Left lung (tissue), 10 donors: ENCODE data around the gene CEMIP2. TPM values are rescaled to one million over a fixed set of nuclear protein-coding genes. Genes with fewer than 3 reads are reported as not detected.

Source experiments
- ATAC-seq: fragments of 200-7000 bp; cut with Tn5 transposase; one replicate; pipeline ENCODE4 v1.9.1; 2020; ENCODE audit warnings: moderate library complexity
- DNase-seq, 4 donors: peaks; one replicate each; pipeline ENCODE4 v3.0.0-alpha.2; 2013 to 2020
- H3K27ac ChIP-seq, 2 donors: fragments of 200-600 bp; sonication (generic) in 1 of 2; one replicate each; pipeline versions ENCODE4 v1.5.0 to v1.8.0; 2020 to 2021
- H3K27me3 ChIP-seq, 2 donors: fragments of 200-600 bp; sonication (generic) in 1 of 2; one replicate each; pipeline versions ENCODE4 v1.5.0 to v1.8.0; 2020 to 2021
- H3K36me3 ChIP-seq, 2 donors: fragments of 200-600 bp; sonication (generic) in 1 of 2; one replicate each; pipeline versions ENCODE4 v1.5.0 to v1.8.0; 2020 to 2021
- H3K4me1 ChIP-seq, 2 donors: fragments of 200-600 bp; one replicate each; pipeline ENCODE4 v1.8.0; 2021
- H3K4me3 ChIP-seq, 2 donors: fragments of 200-600 bp; sonication (generic) in 1 of 2; one replicate each; pipeline versions ENCODE4 v1.5.0 to v1.8.0; 2020 to 2021; ENCODE audit warnings: mild to moderate bottlenecking in 1 of 2
- H3K9me3 ChIP-seq, 2 donors: fragments of 200-600 bp; sonication (generic) in 1 of 2; one replicate each; pipeline versions ENCODE4 v1.5.0 to v1.8.0; 2020 to 2021
- intact Hi-C, 2 donors: fragments of 100-400 bp; cut with DNase I; formaldehyde crosslinking; loops; one replicate each; pipeline versions ENCODE4 v1.11.2 to v1.14.2; 2022
- polyA plus RNA-seq, 6 donors: library from polyadenylated mRNA; unstranded; fragments of 120-200 nt; gene quantifications; one replicate each; pipeline ENCODE4 v1.2.1, GENCODE V29; 2013; ENCODE audit not compliant: insufficient read length in 6 of 6
- total RNA-seq, 2 donors: library from RNA; stranded (reverse); fragmentation: NEBNext Ultra II Directional; extraction: Animal tissue kit (Norgen Biotek cat#: 25700); gene quantifications; one replicate each; pipeline ENCODE4 v1.2.1, GENCODE V29; 2021
- TF ChIP-seq, protein P1 (sequence below), 2 donors: fragments of 200-600 bp; sonication (generic) in 1 of 2; IDR thresholded peaks; one replicate each; pipeline versions ENCODE4 v1.5.0 to v1.8.0; 2021; ENCODE audit warnings: antibody characterized with exemption in 2 of 2
- donor health status: DM: no; HTN: yes; CAD: no.
- donor health status: DM: no; HTN: no; CAD: no.

CEMIP2 gene
- total and polyA plus RNA-seq, 8 donors: 48.0 to 111 (median 54.4) TPM

DNA sequence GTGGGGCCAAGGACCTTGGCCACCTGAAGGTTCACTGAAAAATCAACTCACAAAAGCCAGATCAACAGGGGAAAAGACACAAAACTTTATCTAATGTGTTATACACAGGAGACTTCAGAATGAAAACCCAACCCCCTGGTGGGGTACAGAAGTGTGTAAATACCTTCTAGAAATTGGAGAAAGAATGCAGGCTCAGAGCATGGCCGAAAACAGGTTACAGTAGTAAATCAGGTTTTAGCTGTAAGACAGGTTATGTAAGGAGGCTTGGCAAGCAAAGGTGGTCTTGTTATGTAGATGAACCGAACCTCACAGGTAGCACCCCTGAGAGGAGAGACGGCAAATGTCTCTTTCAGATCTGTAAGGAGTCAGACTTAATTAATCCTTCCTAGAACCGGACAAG lies 10.0 kb downstream of the CEMIP2 start:
- intact Hi-C loops: no loop called here
- H3K4me1 ChIP-seq: peaks cover 35 to 70% of the 10 kb centered on the region in 2 donors
- H3K27me3 ChIP-seq: no peaks in the 10 kb centered on the region
- TF ChIP-seq, protein P1, sequence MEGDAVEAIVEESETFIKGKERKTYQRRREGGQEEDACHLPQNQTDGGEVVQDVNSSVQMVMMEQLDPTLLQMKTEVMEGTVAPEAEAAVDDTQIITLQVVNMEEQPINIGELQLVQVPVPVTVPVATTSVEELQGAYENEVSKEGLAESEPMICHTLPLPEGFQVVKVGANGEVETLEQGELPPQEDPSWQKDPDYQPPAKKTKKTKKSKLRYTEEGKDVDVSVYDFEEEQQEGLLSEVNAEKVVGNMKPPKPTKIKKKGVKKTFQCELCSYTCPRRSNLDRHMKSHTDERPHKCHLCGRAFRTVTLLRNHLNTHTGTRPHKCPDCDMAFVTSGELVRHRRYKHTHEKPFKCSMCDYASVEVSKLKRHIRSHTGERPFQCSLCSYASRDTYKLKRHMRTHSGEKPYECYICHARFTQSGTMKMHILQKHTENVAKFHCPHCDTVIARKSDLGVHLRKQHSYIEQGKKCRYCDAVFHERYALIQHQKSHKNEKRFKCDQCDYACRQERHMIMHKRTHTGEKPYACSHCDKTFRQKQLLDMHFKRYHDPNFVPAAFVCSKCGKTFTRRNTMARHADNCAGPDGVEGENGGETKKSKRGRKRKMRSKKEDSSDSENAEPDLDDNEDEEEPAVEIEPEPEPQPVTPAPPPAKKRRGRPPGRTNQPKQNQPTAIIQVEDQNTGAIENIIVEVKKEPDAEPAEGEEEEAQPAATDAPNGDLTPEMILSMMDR (IDR thresholded peaks at IDR 0.05): no peak
- peak; percentile 7 for ATAC-seq
- no peak overlapping the region for H3K4me3 ChIP-seq
- peak overlapping the region in 1 of 2 donors; percentile 69 for H3K27ac ChIP-seq
- no peaks in the 10 kb centered on the region for H3K36me3 ChIP-seq
- peak in 1 of 4 donors; percentile 73 for DNase-seq
- no peaks in the 10 kb centered on the region for H3K9me3 ChIP-seq

DNA sequence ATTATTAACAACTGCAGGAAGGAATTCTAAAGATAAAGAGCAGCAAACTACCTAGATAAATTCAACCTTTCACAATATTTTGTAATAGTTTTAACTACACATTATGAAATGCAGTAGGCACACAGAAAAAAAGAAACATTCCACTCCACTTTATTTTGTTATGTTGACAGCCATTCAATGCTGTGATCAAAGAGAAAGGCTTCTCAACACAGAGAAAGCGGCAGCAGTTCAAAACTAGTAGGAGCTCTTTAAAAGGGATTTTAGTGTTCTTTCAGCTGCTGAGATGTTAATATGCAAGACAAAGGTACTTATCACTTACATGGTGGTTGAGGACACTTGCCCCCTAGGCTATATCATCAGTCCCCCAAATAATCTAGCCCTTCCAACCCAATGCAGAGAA lies 11.6 kb downstream of the CEMIP2 start:
- Histone ChIP-seq H3K36me3 (no peaks in the 10 kb centered on the region), H3K4me1 (peaks cover 28 to 67% of the 10 kb centered on the region in 2 donors), H3K27me3 (no peaks in the 10 kb centered on the region), H3K27ac (no peak overlapping the region), H3K9me3 (no peaks in the 10 kb centered on the region), H3K4me3 (no peak overlapping the region)
- TF ChIP-seq, protein P1 (IDR thresholded peaks at IDR 0.05): no peak
- intact Hi-C loops: no loop called here
- ATAC-seq (peak; percentile 28), DNase-seq (no peak)

DNA sequence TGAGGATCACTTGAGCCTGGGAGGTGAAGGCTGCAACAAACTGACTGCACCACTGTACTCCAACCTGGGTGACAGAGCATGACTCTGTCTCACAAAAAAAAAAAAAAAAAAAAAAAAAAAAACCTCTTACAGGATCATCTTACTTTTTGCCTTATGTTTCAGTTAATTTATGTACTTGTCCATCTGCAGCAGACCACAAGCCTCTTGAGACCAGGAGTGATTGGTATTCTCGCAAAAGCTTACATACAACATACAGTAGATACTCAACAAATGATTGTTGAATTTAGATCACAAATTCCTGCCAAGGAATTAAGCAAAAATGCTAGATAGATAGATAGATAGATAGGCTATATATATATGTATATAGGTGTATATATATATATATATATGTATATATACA lies 12.4 kb downstream of the CEMIP2 start:
- Histone ChIP-seq H3K9me3 (no peaks in the 10 kb centered on the region), H3K27me3 (no peaks in the 10 kb centered on the region), H3K4me1 (peaks cover 22 to 64% of the 10 kb centered on the region in 2 donors), H3K36me3 (no peaks in the 10 kb centered on the region), H3K27ac (no peak overlapping the region), H3K4me3 (no peak overlapping the region)
- TF ChIP-seq, protein P1 (IDR thresholded peaks at IDR 0.05): no peak
- ATAC-seq: no peak
- intact Hi-C loops: no loop called here
- no peak for DNase-seq

DNA sequence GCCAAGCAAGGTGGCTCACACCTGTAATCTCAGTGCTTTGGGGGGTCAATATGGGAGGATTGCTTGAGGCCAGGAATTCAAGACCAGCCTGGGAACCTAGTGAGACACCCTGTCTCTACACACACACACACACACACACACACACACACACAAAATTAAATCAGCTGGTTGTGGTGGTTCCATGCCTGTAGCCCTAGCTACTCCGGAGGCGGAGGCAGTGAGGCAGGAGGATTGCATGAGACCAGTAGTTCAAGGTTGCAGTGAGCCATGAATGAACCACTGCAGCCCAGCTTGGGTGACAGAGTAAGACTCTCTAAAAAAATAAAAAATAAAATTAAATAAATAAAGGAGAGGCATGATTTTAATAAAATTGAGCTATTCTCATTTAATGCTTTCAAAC lies 13.1 kb downstream of the CEMIP2 start:
- ATAC-seq: no peak
- intact Hi-C loops: no loop called here
- Histone ChIP-seq H3K27ac (no peak overlapping the region), H3K9me3 (no peaks in the 10 kb centered on the region), H3K4me1 (peaks cover 22 to 59% of the 10 kb centered on the region in 2 donors), H3K27me3 (no peaks in the 10 kb centered on the region), H3K4me3 (no peak overlapping the region), H3K36me3 (peaks cover 0 to under 1% of the 10 kb centered on the region in 2 donors)
- TF ChIP-seq, protein P1 (IDR thresholded peaks at IDR 0.05): no peak
- no peak for DNase-seq

DNA sequence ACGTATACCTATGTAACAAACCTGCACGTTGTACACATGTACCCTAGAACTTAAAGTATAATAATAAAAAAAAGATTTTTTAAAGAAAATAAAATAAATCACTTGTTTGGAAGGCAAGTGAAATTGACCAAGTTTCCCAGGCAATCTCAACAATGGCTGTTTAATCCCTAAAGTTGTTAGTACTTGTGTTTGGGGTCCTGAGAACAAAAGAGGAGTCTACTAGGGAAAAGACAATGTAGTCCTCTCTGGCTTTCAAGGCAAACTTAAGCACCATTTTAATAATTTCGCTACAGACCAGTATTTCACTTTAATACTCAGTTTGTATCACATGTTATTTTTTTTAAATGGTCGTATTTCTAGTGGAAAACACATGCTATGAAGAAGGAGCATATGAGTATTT lies 14.2 kb downstream of the CEMIP2 start:
- ATAC-seq: no peak
- H3K9me3 ChIP-seq: no peaks in the 10 kb centered on the region

More for the DNA sequence above, 14.2 kb downstream of the CEMIP2 start:
- Histone ChIP-seq H3K4me3 (no peak overlapping the region), H3K4me1 (peaks cover 20 to 64% of the 10 kb centered on the region in 2 donors), H3K36me3 (peaks cover 0 to 11% of the 10 kb centered on the region in 2 donors), H3K27ac (no peak overlapping the region), H3K27me3 (no peaks in the 10 kb centered on the region)
- intact Hi-C loops: no loop called here
- TF ChIP-seq, protein P1 (IDR thresholded peaks at IDR 0.05): no peak
- no peak for DNase-seq
